ENCODE data around the gene YAE1.

DNA sequence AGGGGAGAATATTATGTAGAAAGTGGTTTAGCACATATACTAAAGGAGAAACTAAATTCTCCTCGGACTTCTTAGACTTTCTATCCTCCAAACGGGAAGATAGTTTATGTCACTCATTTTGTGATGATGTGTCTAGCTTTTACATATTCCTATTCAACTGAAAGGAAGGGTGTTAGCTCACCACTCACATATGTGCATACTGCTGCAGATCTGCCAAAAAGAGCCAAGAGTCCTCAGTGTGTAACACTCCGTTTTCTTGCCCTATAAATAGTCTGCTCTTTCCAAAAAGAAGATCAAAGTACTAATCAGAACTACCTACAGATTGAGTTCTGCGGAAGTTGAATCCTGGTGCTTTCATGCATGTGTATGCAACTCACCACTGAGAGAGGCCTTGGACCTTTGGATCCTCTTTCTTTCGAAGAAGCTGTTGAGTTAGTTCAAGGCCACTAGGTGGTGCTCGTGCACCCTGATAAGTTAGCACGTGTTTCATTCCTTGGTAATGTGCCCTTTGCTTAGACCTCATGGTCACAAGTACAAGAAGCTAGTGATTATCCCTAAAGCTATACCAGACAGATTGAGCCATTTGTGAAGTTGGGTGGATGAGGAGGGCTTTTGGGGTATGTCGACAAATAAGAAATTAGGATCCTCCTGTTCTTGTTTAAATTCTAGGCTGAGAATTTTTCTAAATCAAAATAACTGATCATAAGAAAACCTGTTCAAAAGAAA lies 14.1 kb downstream of the YAE1 start:
- TF ChIP-seq CTCF (conservative IDR thresholded peaks at IDR 0.05 in 1 of 2, IDR thresholded peaks at IDR 0.05 in 1 of 2; ENCODE audit: low read depth in 1 of 2, low read length in 2 of 2), result peak; percentile 81 to 82
- no peak for TF ChIP-seq EZH2 (IDR thresholded peaks at IDR 0.05; ENCODE audit: low read length, missing control alignments)

All from fibroblast of lung (primary cell).